GM23338 (cell line): Measurements from ENCODE around the gene COL4A3. TPM values are rescaled to one million over a fixed set of nuclear protein-coding genes. Genes with fewer than 3 reads are reported as not detected.

Experiments
- ATAC-seq: fragments of 200-7000 bp; cut with Tn5 transposase; 3 replicates; pipeline ENCODE4 v1.9.1; 2020
- DNase-seq: peaks from one replicate; pipeline ENCODE4 v3.0.0-alpha.2; 2015; ENCODE audit warnings: low spot score
- H2AFZ ChIP-seq: fragments of 200-600 bp; sonication (generic); 2 replicates; pipeline ENCODE4 v1.8.0; 2016; ENCODE audit warnings: antibody characterized with exemption, mild to moderate bottlenecking, moderate library complexity
- H3F3A ChIP-seq: fragments of 200-600 bp; sonication (generic); replicated peaks from 2 replicates; pipeline ENCODE4 v1.8.0; 2017; ENCODE audit warnings: antibody characterized with exemption, mixed run types, low read depth
- H3K27ac ChIP-seq: fragments of 200-600 bp; sonication (generic); 2 replicates; pipeline ENCODE4 v1.6.1; 2016; ENCODE audit warnings: low read depth
- H3K27me3 ChIP-seq: fragments of 200-600 bp; sonication (generic); 2 replicates; pipeline ENCODE4 v1.8.0; 2016; ENCODE audit warnings: mild to moderate bottlenecking, mixed run types, moderate library complexity; ENCODE audit not compliant: insufficient read depth
- H3K36me3 ChIP-seq: fragments of 200-600 bp; sonication (generic); 2 replicates; pipeline ENCODE4 v1.8.0; 2016; ENCODE audit warnings: mild to moderate bottlenecking; ENCODE audit not compliant: insufficient read depth
- H3K4me1 ChIP-seq: fragments of 200-600 bp; sonication (generic); 2 replicates; pipeline ENCODE4 v1.8.0; 2016; ENCODE audit warnings: mild to moderate bottlenecking, moderate library complexity; ENCODE audit not compliant: insufficient read depth
- H3K4me2 ChIP-seq: fragments of 200-600 bp; sonication (generic); 2 replicates; pipeline ENCODE4 v1.7.1; 2017; ENCODE audit warnings: mixed run types
- H3K4me3 ChIP-seq: fragments of 200-600 bp; sonication (generic); 2 replicates; pipeline ENCODE4 v1.6.1; 2016; ENCODE audit warnings: mixed run types
- H3K79me2 ChIP-seq: fragments of 200-600 bp; sonication (generic); replicated peaks from 2 replicates; pipeline ENCODE4 v1.8.0; 2017; ENCODE audit warnings: mild to moderate bottlenecking; ENCODE audit not compliant: insufficient read depth
- H3K9me2 ChIP-seq: fragments of 200-600 bp; sonication (generic); 2 replicates; pipeline ENCODE4 v1.8.0; 2017; ENCODE audit not compliant: insufficient read depth
- H4K20me1 ChIP-seq: fragments of 200-600 bp; sonication (generic); replicated peaks from 2 replicates; pipeline ENCODE4 v1.8.0; 2017; ENCODE audit warnings: mild to moderate bottlenecking; ENCODE audit not compliant: insufficient read depth
- H3K27ac Mint-ChIP-seq: 2 replicates; pipeline ENCODE4 v1.8.0; 2020; ENCODE audit warnings: inconsistent platforms, mild to moderate bottlenecking, moderate library complexity, mixed read lengths
- H3K27me3 Mint-ChIP-seq: 3 replicates; pipeline ENCODE4 v1.8.0; 2022; ENCODE audit warnings: low read depth, mild to moderate bottlenecking, moderate library complexity, mixed read lengths, inconsistent platforms; ENCODE audit not compliant: insufficient read depth, poor library complexity
- H3K36me3 Mint-ChIP-seq: 3 replicates; pipeline ENCODE4 v1.8.0; 2021; ENCODE audit warnings: low read depth, mild to moderate bottlenecking, inconsistent platforms, moderate library complexity, mixed read lengths
- H3K4me1 Mint-ChIP-seq: 3 replicates; pipeline ENCODE4 v1.8.0; 2020; ENCODE audit warnings: mild to moderate bottlenecking, inconsistent platforms, mixed read lengths
- H3K4me3 Mint-ChIP-seq: 3 replicates; pipeline ENCODE4 v1.8.0; 2021; ENCODE audit warnings: moderate library complexity, mild to moderate bottlenecking, inconsistent platforms, mixed read lengths
- H3K9me3 Mint-ChIP-seq: 3 replicates; pipeline ENCODE4 v1.8.0; 2020; ENCODE audit warnings: moderate library complexity, mild to moderate bottlenecking, inconsistent platforms, mixed read lengths
- CREB1 ChIP-seq: fragments of 250-450 bp; sonication (Bioruptor Pico); IDR thresholded peaks from 2 replicates; pipeline ENCODE4 v1.5.0; 2020; ENCODE audit warnings: low read depth, mild to moderate bottlenecking, moderate library complexity
- CTCF ChIP-seq, 2 experiments: fragments of 200-600 bp in 1 of 2; sonication (generic) in 1 of 2; conservative IDR thresholded peaks; 2 replicates each; pipeline versions ENCODE4 v1.5.1 to v1.6.1; 2016 to 2017; ENCODE audit warnings: antibody characterized with exemption in 2 of 2, low read depth in 2 of 2, mild to moderate bottlenecking in 2 of 2, moderate library complexity in 1 of 2
- EZH2 ChIP-seq: fragments of 200-600 bp; sonication (generic); IDR thresholded peaks from one replicate; pipeline ENCODE4 v1.8.0; 2017; ENCODE audit warnings: antibody characterized with exemption, mild to moderate bottlenecking, low read depth; ENCODE audit not compliant: unreplicated experiment
- EZH2phosphoT487 ChIP-seq: fragments of 200-600 bp; sonication (generic); IDR thresholded peaks from one replicate; pipeline ENCODE4 v1.8.1; 2018; ENCODE audit warnings: antibody characterized with exemption; ENCODE audit not compliant: unreplicated experiment
- JUNB ChIP-seq: IDR thresholded peaks from one replicate; pipeline ENCODE4 v1.6.1; 2016; ENCODE audit warnings: antibody characterized with exemption; ENCODE audit not compliant: unreplicated experiment
- NANOG ChIP-seq: IDR thresholded peaks from 2 replicates; pipeline ENCODE4 v1.6.1; 2016; ENCODE audit warnings: antibody characterized with exemption, borderline replicate concordance
- POLR2AphosphoS5 ChIP-seq: IDR thresholded peaks from 2 replicates; pipeline ENCODE4 v1.6.1; 2016; ENCODE audit warnings: antibody characterized with exemption, low read depth
- STAT1 ChIP-seq: IDR thresholded peaks from one replicate; pipeline ENCODE4 v1.6.1; 2016; ENCODE audit warnings: antibody characterized with exemption; ENCODE audit not compliant: unreplicated experiment
- ZNF114 ChIP-seq: fragments of 250-450 bp; sonication (Bioruptor Pico); IDR thresholded peaks from 2 replicates; pipeline ENCODE4 v1.5.0; 2020; ENCODE audit warnings: mild to moderate bottlenecking, moderate library complexity
- ZNF331 ChIP-seq: fragments of 250-450 bp; sonication (Bioruptor Pico); IDR thresholded peaks from 2 replicates; pipeline ENCODE4 v1.5.0; 2020; ENCODE audit warnings: low read depth, mild to moderate bottlenecking, moderate library complexity
- polyA plus RNA-seq: library from polyadenylated mRNA; unstranded; fragments of >200 nt; fragmentation: Nextera tagmentation; extraction: Ambion mirVana; gene quantifications from 2 replicates; pipeline ENCODE4 v1.2.1, GENCODE V29; 2016
- total RNA-seq: library from RNA; depleted of rRNA; stranded (reverse); fragments of >200 nt; shearing (Covaris generic); gene quantifications from 2 replicates; pipeline ENCODE4 v1.2.3, GENCODE V29; 2014
- TF ChIP-seq, protein P1 (sequence below): IDR thresholded peaks from 2 replicates; pipeline ENCODE4 v1.6.1; 2016; ENCODE audit warnings: antibody characterized with exemption
- TF ChIP-seq, protein P2 (sequence below): fragments of 250-450 bp; sonication (Bioruptor Pico); IDR thresholded peaks from 2 replicates; pipeline ENCODE4 v1.5.0; 2020; ENCODE audit warnings: mild to moderate bottlenecking, moderate library complexity
- TF ChIP-seq, protein P3 (sequence below): IDR thresholded peaks from one replicate; pipeline ENCODE4 v1.6.1; 2018; ENCODE audit warnings: antibody characterized with exemption; ENCODE audit not compliant: unreplicated experiment

COL4A3 gene
- total and polyA plus RNA-seq, 2 experiments from 2014 or later = 1.1 to 3.5 TPM

DNA sequence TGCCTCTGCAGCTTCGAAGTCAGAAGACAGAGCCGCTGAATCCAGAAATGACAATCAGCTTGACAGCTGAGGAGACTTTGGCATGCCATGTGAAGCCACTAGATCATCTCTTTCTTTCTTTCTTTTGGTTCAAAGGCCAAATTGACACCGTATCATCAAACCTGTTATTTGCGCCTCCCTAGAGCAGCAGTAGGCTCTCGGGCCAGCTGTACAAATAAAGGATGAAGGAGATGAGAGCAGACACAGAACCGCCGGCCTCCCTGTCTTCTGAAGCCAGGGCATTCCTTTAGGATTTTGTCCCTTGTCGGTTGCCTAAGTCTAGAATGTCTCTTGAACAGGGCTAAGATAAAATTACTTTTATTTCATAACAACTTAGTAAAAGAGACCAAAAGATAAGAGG lies 37.2 kb upstream of the COL4A3 start:
- H3K36me3 Mint-ChIP-seq = no peaks in the 10 kb centered on the region
- Histone ChIP-seq H3K36me3 (no peaks in the 10 kb centered on the region), H4K20me1 (no peaks in the 10 kb centered on the region), H3K4me2 (no peak overlapping the region), H2AFZ (no peak overlapping the region), H3F3A (no peaks in the 10 kb centered on the region), H3K27ac (no peak overlapping the region), H3K4me3 (no peak overlapping the region), H3K9me2 (no peaks in the 10 kb centered on the region), H3K79me2 (no peaks in the 10 kb centered on the region), H3K4me1 (no peaks in the 10 kb centered on the region), H3K27me3 (no peaks in the 10 kb centered on the region)
- no peak for DNase-seq
- TF ChIP-seq POLR2AphosphoS5 (no peak), EZH2phosphoT487 (no peak), NANOG (no peak), ZNF331 (CRISPR knock-in tag) (no peak), CTCF (conservative IDR thresholded peaks at IDR 0.05; ENCODE audit: low read depth in 2 of 2) (no peak), CREB1 (CRISPR knock-in tag) (no peak), STAT1 (no peak), EZH2 (no peak), ZNF114 (CRISPR knock-in tag) (no peak), JUNB (no peak)
- TF ChIP-seq, protein P1, sequence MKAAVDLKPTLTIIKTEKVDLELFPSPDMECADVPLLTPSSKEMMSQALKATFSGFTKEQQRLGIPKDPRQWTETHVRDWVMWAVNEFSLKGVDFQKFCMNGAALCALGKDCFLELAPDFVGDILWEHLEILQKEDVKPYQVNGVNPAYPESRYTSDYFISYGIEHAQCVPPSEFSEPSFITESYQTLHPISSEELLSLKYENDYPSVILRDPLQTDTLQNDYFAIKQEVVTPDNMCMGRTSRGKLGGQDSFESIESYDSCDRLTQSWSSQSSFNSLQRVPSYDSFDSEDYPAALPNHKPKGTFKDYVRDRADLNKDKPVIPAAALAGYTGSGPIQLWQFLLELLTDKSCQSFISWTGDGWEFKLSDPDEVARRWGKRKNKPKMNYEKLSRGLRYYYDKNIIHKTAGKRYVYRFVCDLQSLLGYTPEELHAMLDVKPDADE = no peak
- TF ChIP-seq, protein P2, sequence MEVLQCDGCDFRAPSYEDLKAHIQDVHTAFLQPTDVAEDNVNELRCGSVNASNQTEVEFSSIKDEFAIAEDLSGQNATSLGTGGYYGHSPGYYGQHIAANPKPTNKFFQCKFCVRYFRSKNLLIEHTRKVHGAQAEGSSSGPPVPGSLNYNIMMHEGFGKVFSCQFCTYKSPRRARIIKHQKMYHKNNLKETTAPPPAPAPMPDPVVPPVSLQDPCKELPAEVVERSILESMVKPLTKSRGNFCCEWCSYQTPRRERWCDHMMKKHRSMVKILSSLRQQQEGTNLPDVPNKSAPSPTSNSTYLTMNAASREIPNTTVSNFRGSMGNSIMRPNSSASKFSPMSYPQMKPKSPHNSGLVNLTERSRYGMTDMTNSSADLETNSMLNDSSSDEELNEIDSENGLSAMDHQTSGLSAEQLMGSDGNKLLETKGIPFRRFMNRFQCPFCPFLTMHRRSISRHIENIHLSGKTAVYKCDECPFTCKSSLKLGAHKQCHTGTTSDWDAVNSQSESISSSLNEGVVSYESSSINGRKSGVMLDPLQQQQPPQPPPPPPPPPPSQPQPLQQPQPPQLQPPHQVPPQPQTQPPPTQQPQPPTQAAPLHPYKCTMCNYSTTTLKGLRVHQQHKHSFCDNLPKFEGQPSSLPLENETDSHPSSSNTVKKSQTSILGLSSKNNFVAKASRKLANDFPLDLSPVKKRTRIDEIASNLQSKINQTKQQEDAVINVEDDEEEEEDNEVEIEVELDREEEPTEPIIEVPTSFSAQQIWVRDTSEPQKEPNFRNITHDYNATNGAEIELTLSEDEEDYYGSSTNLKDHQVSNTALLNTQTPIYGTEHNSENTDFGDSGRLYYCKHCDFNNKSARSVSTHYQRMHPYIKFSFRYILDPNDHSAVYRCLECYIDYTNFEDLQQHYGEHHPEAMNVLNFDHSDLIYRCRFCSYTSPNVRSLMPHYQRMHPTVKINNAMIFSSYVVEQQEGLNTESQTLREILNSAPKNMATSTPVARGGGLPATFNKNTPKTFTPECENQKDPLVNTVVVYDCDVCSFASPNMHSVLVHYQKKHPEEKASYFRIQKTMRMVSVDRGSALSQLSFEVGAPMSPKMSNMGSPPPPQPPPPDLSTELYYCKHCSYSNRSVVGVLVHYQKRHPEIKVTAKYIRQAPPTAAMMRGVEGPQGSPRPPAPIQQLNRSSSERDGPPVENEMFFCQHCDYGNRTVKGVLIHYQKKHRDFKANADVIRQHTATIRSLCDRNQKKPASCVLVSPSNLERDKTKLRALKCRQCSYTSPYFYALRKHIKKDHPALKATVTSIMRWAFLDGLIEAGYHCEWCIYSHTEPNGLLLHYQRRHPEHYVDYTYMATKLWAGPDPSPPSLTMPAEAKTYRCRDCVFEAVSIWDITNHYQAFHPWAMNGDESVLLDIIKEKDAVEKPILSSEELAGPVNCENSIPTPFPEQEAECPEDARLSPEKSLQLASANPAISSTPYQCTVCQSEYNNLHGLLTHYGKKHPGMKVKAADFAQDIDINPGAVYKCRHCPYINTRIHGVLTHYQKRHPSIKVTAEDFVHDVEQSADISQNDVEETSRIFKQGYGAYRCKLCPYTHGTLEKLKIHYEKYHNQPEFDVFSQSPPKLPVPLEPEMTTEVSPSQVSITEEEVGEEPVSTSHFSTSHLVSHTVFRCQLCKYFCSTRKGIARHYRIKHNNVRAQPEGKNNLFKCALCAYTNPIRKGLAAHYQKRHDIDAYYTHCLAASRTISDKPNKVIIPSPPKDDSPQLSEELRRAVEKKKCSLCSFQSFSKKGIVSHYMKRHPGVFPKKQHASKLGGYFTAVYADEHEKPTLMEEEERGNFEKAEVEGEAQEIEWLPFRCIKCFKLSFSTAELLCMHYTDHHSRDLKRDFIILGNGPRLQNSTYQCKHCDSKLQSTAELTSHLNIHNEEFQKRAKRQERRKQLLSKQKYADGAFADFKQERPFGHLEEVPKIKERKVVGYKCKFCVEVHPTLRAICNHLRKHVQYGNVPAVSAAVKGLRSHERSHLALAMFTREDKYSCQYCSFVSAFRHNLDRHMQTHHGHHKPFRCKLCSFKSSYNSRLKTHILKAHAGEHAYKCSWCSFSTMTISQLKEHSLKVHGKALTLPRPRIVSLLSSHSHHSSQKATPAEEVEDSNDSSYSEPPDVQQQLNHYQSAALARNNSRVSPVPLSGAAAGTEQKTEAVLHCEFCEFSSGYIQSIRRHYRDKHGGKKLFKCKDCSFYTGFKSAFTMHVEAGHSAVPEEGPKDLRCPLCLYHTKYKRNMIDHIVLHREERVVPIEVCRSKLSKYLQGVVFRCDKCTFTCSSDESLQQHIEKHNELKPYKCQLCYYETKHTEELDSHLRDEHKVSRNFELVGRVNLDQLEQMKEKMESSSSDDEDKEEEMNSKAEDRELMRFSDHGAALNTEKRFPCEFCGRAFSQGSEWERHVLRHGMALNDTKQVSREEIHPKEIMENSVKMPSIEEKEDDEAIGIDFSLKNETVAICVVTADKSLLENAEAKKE = no peak
- TF ChIP-seq, protein P3, sequence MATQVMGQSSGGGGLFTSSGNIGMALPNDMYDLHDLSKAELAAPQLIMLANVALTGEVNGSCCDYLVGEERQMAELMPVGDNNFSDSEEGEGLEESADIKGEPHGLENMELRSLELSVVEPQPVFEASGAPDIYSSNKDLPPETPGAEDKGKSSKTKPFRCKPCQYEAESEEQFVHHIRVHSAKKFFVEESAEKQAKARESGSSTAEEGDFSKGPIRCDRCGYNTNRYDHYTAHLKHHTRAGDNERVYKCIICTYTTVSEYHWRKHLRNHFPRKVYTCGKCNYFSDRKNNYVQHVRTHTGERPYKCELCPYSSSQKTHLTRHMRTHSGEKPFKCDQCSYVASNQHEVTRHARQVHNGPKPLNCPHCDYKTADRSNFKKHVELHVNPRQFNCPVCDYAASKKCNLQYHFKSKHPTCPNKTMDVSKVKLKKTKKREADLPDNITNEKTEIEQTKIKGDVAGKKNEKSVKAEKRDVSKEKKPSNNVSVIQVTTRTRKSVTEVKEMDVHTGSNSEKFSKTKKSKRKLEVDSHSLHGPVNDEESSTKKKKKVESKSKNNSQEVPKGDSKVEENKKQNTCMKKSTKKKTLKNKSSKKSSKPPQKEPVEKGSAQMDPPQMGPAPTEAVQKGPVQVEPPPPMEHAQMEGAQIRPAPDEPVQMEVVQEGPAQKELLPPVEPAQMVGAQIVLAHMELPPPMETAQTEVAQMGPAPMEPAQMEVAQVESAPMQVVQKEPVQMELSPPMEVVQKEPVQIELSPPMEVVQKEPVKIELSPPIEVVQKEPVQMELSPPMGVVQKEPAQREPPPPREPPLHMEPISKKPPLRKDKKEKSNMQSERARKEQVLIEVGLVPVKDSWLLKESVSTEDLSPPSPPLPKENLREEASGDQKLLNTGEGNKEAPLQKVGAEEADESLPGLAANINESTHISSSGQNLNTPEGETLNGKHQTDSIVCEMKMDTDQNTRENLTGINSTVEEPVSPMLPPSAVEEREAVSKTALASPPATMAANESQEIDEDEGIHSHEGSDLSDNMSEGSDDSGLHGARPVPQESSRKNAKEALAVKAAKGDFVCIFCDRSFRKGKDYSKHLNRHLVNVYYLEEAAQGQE = no peak
- peaks cover 4% of the 10 kb centered on the region for H3K27me3 Mint-ChIP-seq
- no peak for ATAC-seq
- H3K9me3 Mint-ChIP-seq = no peaks in the 10 kb centered on the region
- H3K4me1 Mint-ChIP-seq = no peaks in the 10 kb centered on the region
- H3K27ac Mint-ChIP-seq = no peak overlapping the region
- H3K4me3 Mint-ChIP-seq = no peak overlapping the region
